ENCODE measurements around the gene SLC46A1. TPM values are rescaled to one million over a fixed set of nuclear protein-coding genes. Genes with fewer than 3 reads are reported as not detected.

SLC46A1 gene
- total and polyA plus RNA-seq, 9 of the 15 experiments (the other 6 are each of a cell fraction or from before 2014, with no cell fraction given) = 0.24 to 5.5 (median 3.1) TPM

- intact Hi-C loops (cut with micrococcal nuclease) (no loop called here), in situ Hi-C loops (cut with MboI) (no loop called here)
- no peak overlapping the region for H3K27ac ChIP-seq (ENCODE audit: extremely low read depth, low read depth, low read length)
- WGBS (ENCODE audit: insufficient coverage, low coverage, missing lambda C conversion rate) = 76% methylated on average over 33 of the region's 33 CpGs
- H4K20me1 ChIP-seq (replicated peaks; ENCODE audit: control insufficient read depth, insufficient read depth, low read length) = no peaks in the 10 kb centered on the region
- CTCF ChIA-PET (ENCODE audit: low intra/inter-chr PET ratio) = no interaction called here
- H3K9ac ChIP-seq (ENCODE audit: insufficient read depth in 1 of 2, low read depth in 2 of 2, low read length in 2 of 2) = peak overlapping the region; percentile 62 to 94; a peak in 3 of 4 replicates
- H3K9me1 ChIP-seq (ENCODE audit: control insufficient read depth, insufficient read depth, low read length) = peaks cover 3% of the 10 kb centered on the region
- peak overlapping the region; percentile 97; the same call in 1 of the 2 replicates for H2AFZ ChIP-seq (ENCODE audit: low read depth, low read length)
- H3K36me3 ChIP-seq (ENCODE audit: control insufficient read depth, insufficient read depth, low read length) = peaks cover 14% of the 10 kb centered on the region; the same call in 1 of the 3 replicates
- H3K4me3 ChIP-seq = peak overlapping the region; percentile 66
- peaks cover 2% of the 10 kb centered on the region; the same call in 1 of the 3 replicates for H3K79me2 ChIP-seq (ENCODE audit: control insufficient read depth, insufficient read depth, low read length)
- DNase-seq (ENCODE audit: extremely low read depth in 1 of 4, low spot score in 3 of 4) = no peak
- peak overlapping the region; percentile 77 for H3K4me2 ChIP-seq (ENCODE audit: insufficient read depth, low read length)
- POLR2A ChIA-PET = interaction anchor here (0.6 to 2.5 kb wide), 10 partner anchors 9 to 618 kb away, joined by 3 to 8 read pairs (median 4); partner anchors contain the start of gene PIGS
- TSS peak; percentile 58 for BruUV-seq (replicated peaks)
- peaks cover 8 to 21% of the 10 kb centered on the region in 2 experiments; a peak in 3 of 5 replicates for H3K4me1 ChIP-seq (replicated peaks in 1 of 2; ENCODE audit: control insufficient read depth in 2 of 2, insufficient read depth in 2 of 2, low read length in 2 of 2)
- H3K9me3 ChIP-seq (replicated peaks; ENCODE audit: control insufficient read depth, insufficient read depth, low read depth, low read length) = no peaks in the 10 kb centered on the region
- no peak for FAIRE-seq
- 0 out of 5 replicates have a peak, but pooled peaks cover 0 to 2% of the 10 kb centered on the region in 2 experiments for H3K27me3 ChIP-seq (ENCODE audit: control insufficient read depth in 2 of 2, insufficient read depth in 2 of 2, low read length in 2 of 2)
- ATAC-seq = no peak
- no peak for TF ChIP-seq PATZ1 (CRISPR knock-in tag; IDR thresholded peaks at IDR 0.05; ENCODE audit: borderline replicate concordance)
- TF ChIP-seq, protein P1, sequence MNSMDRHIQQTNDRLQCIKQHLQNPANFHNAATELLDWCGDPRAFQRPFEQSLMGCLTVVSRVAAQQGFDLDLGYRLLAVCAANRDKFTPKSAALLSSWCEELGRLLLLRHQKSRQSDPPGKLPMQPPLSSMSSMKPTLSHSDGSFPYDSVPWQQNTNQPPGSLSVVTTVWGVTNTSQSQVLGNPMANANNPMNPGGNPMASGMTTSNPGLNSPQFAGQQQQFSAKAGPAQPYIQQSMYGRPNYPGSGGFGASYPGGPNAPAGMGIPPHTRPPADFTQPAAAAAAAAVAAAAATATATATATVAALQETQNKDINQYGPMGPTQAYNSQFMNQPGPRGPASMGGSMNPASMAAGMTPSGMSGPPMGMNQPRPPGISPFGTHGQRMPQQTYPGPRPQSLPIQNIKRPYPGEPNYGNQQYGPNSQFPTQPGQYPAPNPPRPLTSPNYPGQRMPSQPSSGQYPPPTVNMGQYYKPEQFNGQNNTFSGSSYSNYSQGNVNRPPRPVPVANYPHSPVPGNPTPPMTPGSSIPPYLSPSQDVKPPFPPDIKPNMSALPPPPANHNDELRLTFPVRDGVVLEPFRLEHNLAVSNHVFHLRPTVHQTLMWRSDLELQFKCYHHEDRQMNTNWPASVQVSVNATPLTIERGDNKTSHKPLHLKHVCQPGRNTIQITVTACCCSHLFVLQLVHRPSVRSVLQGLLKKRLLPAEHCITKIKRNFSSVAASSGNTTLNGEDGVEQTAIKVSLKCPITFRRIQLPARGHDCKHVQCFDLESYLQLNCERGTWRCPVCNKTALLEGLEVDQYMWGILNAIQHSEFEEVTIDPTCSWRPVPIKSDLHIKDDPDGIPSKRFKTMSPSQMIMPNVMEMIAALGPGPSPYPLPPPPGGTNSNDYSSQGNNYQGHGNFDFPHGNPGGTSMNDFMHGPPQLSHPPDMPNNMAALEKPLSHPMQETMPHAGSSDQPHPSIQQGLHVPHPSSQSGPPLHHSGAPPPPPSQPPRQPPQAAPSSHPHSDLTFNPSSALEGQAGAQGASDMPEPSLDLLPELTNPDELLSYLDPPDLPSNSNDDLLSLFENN (IDR thresholded peaks at IDR 0.05; ENCODE audit: low read depth in 2 of 2, low read length in 2 of 2) = no peak
- no peak for TF ChIP-seq CEBPB (tag; IDR thresholded peaks at IDR 0.05)
- TF ChIP-seq, protein P2, sequence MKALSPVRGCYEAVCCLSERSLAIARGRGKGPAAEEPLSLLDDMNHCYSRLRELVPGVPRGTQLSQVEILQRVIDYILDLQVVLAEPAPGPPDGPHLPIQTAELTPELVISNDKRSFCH (CRISPR knock-in tag; IDR thresholded peaks at IDR 0.05) = no peak
- TF ChIP-seq, protein P2 (tag; IDR thresholded peaks at IDR 0.05) = no peak
These were observed 1.0 kb downstream of the SLC46A1 start for GRCh38 chr17:28404812-28405570.

Data from K562 (cell line).